Stimulated activated CD4-positive, alpha-beta T cell treated with anti-CD3 and anti-CD28 coated beads, Interleukin-15, amount 100 ng/mL, for 48 hours (primary cell): Measurements from ENCODE around the gene ATP2B3.

Source experiments
- DNase-seq, 2 donors: peaks; one replicate each; pipeline ENCODE4 v3.0.0-alpha.2; 2020; ENCODE audit warnings: low read depth in 2 of 2

Gene ATP2B3

DNA sequence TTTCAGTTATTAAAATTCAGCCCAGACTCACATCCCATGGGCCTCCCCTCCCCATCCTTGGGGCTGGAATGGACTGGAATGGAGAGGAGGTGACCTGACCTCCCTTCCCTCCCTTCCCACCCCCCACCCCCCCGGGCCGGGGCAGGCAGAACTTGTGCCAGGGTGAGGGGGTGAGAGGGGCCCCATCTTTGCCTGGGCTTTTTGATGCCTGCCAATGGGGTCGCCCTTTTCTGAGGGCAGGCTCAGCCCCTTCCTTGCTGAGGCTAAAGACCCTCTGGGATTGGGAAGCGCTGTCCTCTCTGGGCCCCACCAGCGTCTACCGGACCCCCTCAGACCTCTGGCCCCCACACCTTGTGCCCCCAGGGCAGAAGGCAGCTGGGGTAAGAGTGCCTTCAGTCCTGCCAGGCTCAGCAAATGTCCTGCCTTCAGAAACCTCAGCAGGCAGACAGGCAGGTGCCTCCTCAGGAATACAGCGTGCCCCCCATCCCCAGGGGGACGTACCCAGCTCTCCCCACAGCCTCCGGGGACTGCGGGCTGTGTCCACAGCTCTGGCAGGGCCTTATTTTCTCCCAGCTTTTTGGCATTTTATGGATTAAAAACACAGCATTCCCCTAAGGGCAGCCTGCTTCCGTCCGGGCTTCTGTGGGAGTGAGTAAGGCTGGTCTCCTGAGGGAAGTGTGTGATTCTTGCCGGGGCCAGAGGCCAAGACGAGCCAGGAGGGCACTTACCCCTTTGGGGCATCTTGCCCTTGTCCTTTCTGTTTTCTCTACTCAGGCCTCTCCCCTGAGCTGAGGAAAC is 94.1 kb downstream of the ATP2B3 start:
- DNase-seq: no peak

DNA sequence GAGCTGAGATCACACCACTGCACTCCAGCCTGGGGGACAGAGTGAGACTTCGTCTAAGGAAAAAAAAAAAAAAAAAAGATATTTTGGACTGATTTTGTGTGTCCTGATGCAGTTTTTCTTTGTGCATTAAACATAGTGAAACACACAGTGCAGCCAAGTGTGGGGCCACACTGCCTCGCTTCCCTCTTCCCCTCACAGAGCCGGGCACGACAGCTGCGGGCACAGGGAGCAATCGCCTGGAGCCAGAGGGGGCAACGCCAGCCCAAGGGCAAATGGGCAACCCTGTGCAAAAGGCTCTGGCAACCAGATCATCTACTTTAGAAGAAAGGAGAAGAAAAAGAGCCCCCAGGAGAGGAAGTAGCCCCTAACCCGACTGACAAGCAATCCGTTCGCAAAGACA is 95.0 kb downstream of the ATP2B3 start:
- DNase-seq: no peak

DNA sequence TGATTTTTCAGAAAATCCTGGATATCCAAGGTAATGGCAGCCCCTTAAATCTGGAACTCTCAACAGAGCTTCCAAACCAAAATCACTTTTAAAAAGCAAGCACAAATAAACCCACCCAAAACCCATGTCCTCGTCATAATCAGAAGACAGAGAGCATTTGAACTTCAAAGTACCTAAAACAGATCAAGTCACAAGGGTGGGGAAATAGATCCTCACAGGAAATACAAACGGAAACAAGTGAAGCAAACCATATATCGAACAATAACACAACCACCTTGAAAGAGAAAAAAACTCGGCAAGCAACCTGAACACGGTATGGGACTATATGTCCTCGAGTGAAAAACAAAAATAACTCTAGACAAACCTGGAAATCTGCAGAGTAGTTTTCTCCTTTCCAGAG is 97.4 kb downstream of the ATP2B3 start:
- no peak for DNase-seq

DNA sequence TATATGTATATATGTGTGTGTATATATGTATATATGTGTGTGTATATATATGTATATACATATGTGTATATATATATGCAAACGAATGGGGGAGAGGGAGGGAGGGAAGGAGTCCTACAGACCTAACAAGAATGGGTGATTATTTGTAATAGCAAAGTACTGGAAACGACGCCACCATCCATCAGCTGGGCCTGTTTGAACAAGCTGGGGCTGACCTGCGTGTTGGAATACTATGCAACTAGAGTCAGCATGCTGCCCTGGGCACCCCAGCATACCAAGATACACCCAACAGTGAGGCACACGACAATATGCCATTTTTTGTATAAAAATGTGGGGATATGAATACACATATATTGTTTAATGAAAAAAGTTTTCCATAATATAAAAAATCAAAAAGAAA is 103.1 kb downstream of the ATP2B3 start:
- no peak for DNase-seq

DNA sequence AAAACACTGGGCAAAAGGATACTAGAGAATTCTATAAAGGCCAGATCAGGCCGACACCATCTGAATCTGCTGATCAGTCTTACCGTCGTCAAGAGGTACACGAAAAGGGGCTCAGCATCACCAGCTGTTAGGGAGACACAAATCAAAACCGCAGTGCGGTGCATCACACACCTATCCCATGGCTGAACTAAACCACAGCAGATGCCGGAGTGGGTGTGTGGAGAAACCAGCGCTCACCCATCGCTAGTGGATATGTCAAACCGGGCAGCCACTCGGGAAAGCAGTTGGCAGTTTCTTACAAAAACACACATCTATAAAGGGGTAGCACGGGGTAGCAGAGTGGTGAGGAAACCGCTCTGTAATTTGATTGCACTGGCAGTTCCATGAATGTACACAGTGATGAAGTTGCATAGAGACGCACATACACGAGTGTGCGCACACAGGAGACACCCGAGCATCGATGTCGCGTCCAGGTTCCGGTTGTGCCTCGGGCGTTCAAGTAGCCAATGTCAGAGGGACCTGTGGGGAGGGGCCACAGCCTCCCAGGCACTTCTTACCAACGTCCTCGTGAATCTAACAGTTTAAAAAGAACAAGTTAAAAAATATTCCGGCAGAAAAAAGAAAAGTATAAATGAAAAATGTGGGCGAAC is 104.6 kb downstream of the ATP2B3 start:
- DNase-seq: no peak

DNA sequence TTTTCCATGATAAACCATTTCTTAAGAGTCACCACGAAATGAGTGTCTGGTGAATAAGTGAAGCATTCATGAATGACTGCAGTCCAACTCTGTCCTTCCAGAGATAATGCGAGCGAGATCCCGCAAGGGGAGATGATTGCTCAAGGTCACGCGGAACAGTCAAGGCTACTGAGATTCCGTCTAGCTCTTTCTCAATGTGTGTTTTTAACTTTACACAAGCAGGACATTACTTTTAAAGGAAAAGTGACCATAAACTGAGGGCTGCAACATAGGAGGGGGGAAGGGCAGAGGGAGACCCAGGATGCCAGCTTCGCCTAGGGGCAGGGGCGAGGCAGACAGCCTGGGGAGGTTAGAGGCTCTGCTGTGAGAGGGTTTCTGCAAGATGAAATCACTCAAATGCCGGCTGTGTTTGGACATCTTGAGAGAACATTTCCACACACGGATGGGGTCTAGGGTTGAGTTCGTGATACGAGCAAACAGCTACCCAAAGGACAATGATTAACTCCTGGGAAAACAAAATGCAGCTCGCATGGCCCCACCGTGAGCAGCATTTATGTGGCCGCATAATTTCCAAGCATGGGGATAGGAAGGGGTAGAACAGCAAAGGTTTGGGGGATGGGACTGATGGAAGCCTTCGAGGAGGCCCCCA is 105.3 kb downstream of the ATP2B3 start:
- no peak for DNase-seq

DNA sequence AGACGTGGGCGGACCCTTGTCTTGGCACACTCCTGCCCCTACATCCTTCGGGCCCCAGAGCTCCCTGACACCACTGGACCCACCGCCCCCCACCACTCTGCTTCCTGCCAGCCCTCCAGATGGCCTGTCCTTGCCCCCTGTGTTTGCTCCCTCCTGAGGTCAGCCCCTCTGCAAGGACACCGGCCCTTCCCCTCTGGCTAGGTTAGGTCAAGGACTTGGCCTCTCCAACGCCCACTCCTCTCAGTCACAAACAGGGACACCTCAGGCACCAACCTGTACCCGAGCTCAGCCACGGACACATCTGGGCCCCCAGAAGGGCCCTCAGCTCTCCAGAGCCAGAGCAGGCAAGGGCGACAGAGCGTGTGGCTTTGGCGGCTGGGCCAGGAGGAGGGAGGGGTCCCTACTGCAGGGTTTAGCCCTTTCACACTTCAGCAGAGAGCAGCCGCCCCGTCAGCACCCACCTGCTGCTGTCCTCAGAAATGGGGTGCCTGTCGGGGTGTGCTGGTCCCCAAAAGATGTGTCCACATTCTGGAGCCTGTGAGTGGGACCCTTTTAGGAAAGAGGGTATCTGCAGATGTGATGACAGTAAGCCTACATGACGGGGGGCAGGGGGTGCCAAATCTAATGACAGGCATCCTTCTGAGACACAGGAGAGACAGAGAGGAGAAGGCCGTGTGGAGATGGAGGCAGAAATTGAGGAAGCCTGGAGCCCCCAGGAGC is 106.0 kb downstream of the ATP2B3 start:
- DNase-seq: no peak

DNA sequence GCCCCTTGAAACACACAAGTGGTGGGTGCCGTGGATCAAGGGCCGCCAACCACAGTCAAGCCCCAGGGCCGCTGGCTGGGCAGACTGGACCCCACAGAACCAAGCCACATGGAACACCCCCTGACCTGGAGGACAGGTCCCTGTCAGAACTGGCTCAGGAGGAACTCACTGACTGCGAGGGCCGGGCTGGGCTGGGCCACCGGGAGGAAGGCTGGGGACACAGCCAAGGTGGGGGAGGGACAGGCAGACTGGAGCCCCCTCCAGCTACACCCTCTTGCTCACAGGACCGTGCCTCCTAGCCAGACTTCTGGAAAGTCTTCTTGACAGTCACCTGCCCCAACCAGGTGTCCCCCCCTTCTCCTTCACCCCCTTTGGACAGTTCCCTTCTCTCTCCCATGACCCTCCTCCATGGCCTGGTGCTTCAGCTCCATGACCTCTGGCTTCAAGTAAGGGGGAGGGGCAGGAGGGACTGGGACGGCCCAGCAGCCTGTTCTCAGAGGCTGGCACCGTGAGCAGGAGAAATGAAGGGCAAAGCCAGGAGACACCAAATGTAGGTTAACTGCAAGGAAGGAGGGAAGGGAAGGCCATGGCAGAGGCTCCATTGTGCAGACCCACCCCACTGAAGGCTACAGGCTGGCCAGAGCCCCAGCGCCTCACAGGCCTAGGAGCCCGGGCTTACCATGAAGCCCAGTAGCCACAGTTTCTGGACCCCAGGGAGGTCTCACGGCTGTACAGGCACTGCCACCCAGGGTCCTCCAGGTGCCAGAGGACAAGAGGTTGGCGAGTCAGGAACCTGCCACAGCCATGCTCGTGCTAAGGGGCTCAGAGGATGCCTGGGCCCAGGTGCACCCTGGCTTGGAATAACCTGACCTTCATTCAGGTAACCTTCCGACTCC is 107.0 kb downstream of the ATP2B3 start:
- DNase-seq: no peak

DNA sequence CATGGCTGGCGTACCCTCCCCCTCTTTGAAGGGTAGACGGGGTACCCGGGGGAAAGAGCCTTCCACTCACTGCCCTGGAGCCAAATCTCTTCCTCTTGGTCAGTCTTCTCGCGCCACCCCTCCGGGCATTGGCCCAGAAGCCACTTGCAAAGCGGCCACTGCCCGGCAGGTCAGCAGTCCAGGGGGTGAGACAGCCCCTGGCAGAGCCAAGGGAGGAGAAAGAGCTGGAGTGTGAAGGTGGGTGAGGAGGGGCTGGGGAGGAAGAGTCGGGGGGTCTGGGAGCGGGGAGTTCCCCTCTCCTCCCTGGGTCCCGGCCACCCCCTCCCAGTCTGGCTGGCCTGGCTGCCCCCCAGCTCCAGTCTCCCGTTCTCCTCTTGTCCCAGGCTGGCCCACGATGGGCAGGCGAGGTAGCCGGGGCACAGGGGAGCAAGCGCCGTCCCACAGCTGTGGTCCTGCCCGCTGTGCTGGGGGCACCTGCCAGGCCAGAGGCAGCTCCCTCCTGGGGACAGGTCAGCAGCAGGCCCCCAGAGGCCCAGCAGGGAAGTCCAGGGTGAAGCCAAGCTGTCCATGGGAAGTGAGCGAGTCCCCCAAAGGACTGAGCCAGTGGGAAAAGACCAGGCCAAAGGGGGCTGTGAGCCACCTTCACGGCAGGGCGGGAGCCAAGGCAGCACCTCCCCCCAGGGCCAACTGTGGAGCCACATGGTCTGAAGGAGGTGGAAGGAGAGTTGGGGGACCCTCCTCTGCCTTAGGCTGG is 108.0 kb downstream of the ATP2B3 start:
- no peak for DNase-seq

DNA sequence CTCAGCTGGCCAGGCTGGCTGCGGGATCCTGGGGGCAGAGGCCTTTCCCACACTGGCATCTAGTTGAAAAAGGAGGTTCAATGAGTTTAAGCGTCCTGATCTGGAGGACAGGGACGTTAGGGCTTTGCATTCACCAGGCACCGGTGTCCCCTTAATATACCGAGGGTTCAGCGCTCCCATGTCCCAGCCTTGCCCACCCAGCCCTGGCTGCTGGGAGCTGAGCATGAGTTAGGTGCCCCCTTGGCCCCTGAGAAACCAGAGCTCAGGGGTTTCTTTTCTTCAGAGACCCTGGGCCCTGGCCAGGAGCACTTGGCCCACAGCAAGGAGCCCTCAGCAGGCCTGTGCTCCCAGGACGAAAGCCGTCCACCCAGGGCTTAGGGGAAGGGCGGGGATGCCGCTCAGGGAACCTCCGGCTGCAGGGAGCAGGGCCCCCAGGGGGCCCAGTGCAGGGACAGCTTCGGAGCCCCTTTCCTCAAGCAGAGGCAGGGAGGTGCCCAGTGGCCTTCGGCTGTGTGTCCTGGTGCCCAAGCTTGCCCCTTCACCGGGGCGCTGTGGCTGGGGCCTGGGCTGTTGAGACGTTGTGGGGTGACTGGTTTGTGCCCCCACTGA is 108.7 kb downstream of the ATP2B3 start:
- no peak for DNase-seq

DNA sequence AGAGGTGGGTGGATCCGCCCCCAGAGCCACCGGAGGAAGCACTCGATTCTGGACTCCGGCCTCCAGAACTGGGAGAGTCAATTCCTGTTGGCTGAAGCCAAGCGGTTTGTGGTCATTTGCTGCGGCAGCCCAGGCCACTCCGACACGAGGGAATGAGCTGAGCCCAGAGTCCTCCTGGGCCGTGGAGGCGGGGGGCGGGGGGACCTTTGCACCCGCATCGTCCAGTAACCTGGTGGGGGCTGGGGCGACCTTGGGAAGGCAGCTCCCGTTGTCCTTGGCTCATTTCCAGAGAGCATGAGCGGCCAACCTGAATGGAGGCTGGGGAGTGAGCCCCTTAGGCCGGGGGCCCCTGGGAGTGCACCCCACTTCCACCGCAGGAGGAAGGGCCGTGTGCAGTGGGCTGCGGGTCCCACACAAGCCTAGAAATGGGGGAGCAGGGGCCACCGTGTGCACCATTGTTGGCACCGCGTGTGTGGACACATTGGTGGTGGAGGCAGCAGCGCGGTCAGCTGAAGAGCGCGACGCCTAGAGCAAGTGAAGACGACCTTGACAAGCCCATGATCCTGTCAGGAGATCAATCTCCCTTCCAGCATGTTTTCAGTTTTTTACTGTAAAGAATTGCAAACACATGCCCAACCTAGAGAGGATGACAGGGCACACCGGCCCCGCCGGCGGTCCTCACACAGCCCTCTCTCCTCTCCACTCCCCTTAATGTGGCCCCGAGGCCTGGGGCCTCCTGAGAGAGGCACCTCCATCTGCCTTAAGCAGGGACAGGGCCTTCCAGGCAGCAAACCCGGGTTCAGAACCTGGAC is 109.6 kb downstream of the ATP2B3 start:
- no peak for DNase-seq

DNA sequence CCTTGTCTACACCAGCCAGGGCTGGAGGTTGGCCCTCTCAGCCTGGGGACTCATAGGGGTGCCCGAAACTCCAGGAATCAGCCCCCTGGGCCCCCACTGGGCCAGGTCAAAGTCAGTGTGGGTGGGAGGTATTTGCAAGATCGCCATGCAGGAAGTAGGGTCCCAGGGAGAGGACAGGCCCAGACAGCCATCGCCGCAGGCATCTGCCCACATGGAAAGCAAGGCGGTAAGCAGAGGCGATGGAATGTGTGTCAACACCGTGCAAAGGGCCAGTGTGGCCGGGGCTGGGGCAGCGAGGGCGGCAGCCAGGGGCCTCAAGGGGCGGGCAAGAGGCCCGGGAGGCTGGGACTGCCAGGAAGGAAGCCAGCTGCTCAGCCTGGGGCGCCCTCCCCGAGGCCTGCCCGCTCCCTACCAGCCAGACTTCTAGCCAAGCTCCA is 110.3 kb downstream of the ATP2B3 start:
- DNase-seq: no peak

DNA sequence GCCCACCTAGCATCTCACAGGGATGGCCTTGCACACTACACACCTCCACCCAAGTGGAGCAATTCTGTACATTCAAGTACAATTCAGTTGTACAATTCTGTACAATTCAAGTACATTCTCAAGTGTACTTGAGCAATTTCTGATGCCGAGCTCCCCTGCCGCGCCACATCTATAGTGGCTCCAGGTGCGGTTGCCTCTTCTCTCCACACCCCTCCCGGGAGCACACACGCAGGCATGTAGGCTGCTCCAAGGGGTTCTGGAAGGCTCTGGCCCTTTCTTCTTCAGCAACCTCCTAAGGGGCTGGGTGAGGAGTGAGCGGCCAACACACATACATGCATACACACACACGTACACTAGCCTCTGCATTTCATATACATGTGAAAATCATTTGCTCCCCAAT is 110.7 kb downstream of the ATP2B3 start:
- no peak for DNase-seq

DNA sequence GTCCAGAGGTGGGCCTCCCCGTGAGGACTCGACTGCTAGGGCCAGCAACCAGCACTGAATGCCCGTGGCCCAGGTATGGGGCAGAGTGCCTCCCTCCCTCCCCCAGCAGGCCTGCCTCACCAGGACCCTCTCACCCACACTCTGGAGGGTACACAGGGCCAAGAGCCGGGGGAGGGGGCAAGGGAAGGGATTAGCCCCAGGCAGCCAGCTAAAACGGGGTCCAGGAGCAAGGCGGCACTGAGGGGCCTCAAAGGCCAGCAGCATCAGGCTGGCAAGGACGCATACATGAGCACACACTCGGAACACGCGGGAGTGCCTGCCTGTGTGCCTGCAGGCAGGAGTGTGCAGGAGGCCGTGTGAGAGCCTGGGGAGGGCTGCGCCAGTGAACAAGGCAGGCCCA is 111.2 kb downstream of the ATP2B3 start:
- no peak for DNase-seq

DNA sequence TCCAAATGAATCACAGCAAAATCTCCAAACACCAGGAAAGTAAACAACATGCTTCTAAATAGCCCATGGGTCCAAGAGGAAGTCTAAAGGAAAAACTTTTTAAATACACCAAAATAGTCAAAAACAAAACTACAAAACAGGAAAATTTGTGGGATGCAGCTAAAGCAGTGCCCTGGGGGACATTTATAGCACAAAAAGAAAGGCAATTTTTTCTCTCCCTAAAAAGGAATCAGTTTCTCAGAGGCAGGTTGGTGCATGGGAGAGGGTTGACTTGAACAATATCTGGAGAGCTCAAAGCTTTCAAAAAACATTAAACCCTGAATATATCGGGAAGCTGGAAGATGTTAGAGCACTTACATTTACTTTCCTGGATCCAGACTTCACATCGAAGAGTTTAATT is 113.9 kb downstream of the ATP2B3 start:
- DNase-seq: no peak

DNA sequence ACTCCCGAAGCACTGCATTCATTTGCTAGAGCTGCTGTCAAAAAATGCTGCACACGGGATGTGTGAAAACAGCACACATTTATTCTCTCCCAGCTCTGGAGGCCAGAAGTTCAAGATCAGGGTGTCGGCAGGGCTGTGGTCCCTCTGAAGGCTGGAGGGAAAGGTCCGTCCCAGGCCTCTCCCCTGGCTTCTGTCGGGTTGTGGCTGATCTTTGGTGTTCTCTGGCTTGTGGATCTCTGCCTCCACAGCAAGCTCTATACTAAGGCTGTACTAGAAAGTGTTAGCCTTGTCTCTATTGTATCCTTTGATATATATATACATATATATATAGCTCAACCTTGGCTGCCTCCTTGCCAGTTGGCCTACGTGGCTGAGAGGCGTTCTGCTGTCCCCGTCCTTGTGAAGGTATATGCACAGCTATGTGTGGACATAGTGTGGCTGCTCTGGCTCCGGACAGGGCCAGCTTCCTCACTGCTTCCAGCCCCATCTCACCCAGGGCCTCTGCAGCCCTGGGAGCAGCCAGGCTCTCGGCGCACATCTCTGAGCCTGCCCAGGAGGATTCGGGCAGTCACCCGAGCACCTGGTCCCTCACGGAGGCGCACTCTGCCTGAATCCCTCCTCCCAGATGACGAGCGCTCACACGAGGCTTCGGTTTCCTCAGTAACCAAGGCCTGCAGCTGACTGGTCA is 114.6 kb downstream of the ATP2B3 start:
- DNase-seq: no peak
